Tongue (tissue), 2 donors: Measurements from ENCODE around the gene SFR1. TPM values are rescaled to one million over a fixed set of nuclear protein-coding genes. Genes with fewer than 3 reads are reported as not detected.
"Not testable (repeated sequence)": the region's sequence is repeated elsewhere in the genome, so short reads cannot be mapped to it uniquely, and the experiment has no call there.

Experiments used
- DNase-seq: peaks from one replicate; pipeline ENCODE4 v3.0.0-alpha.2; 2015
- total RNA-seq: library from RNA; depleted of rRNA; stranded (reverse); fragments of >200 nt; gene quantifications from one replicate; pipeline ENCODE4 v1.2.3, GENCODE V29; 2014

Gene SFR1
- total RNA-seq, 1 donor from 2014 or later: 9.0 TPM

DNA sequence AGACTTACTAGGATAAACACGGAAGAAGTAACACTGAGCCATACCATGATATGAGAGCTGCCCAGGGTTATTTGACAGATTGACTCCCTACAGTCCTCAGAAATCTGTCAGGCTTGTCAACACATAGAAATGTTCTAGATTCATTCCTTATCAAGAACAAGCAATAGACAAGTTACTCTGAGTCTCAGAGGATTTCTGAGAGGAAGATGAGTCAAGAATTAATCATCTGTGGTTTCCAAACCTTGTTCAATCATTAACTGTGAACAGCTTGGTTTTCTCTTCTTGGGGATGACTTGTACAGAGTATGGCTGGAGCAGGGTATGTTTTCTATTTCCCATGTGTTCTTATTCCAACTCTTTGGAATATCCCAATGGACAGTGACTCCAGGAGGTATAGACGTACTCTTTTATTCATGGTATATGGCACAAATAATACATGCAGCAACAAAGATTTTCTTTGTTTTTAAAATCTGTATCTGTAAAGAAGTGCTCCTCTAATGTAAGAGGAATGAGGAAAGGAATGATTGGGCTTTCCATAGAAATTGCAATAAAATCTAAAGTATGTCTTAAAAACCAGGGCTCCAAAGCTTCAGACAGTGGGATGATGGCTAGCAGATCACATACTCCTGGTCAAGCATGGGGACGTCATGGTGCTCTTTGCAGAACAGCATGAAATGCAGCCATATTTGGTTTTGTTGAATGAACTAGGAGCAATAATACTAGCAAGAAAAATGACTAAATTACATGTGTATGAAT lies 11.9 kb upstream of the SFR1 start:
- DNase-seq: no peak

- DNase-seq: no peak
Measured at GRCh38 chr10:104113376-104113956, 8.5 kb upstream of the SFR1 start.

GRCh38 chr10:104117839-104118323 lies 4.1 kb upstream of the SFR1 start:
- DNase-seq: peak; percentile 66

GRCh38 chr10:104119996-104120395 lies 2.0 kb upstream of the SFR1 start:
- peak; percentile 28 for DNase-seq

DNA sequence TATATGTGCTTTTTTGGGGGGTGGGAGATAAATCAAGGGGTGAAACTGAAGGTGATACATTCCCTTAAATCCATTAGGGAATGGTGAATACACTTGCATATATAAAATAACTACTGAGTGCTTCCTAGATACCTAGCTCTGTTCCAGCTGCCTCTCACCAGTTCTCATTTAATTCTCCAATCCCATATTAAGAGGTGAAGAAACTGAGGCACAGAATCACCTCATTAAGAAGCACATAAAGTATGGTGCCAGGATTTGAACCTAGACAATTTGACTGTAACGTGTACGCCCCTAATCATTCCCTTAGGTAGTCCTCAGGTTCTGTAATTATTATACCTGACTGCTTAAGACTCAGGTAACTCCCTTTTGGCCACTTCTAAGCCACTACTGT lies 1.5 kb upstream of the SFR1 start:
- no peak for DNase-seq

DNA sequence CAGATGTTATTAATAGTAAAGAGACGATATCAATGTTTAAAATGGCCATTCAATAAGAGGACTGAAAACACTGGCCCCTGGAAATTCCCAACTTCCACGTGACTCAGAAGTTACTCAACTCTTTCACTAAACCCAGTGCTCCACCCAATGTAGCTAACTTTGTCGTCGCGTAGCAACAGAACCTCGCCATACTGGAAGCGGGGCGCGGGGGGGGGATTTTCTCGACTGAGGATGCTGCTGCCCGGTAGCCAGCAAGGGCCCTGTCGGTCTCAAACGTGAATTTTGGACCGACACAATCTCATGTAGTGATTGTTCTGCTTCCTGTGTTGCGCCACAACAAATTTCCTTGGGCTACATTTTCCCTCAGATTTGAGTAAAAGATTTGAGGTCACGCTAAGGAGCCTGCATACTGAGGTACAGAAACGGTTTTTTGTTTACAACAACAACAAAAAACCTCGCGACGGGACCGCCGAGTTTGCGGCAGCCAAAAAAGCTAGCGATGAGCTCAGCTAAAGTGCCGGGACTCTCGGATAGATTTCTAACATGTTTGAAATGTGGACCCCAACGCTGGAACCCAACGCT lies 977 bp upstream of the SFR1 start:
- DNase-seq: peak; percentile 96

- DNase-seq: no peak
Measured at GRCh38 chr10:104122225-104123107, 495 bp downstream of the SFR1 start.

GRCh38 chr10:104123397-104123796 lies 1.4 kb downstream of the SFR1 start:
- DNase-seq: no peak

- no peak for DNase-seq
Measured at GRCh38 chr10:104127411-104127810, 5.4 kb downstream of the SFR1 start.

DNA sequence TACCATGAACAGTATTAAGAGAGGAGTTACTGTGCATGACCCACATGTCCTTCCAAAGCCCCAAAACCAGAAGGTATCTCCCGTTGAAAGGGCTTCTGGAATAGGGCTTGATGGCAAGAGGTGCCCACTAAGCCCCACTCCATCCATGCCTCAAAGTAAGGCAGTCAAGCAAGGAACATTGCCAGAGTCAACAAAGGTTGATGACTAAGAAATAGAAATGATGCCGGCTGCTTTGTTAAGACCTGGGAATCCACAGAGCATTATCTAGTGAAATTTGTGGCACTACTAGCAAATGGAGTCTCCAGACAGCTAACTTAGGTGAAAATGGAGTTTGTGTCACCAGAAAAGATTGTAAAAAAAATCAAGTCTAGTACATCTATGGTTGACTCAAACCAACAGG lies 6.2 kb downstream of the SFR1 start:
- DNase-seq: no peak

- no peak for DNase-seq
Measured at GRCh38 chr10:104130041-104130440, 8.1 kb downstream of the SFR1 start.

GRCh38 chr10:104138131-104138530 lies 16.2 kb downstream of the SFR1 start:
- DNase-seq: no peak

GRCh38 chr10:104139221-104139620 lies 17.2 kb downstream of the SFR1 start:
- DNase-seq: no peak

DNA sequence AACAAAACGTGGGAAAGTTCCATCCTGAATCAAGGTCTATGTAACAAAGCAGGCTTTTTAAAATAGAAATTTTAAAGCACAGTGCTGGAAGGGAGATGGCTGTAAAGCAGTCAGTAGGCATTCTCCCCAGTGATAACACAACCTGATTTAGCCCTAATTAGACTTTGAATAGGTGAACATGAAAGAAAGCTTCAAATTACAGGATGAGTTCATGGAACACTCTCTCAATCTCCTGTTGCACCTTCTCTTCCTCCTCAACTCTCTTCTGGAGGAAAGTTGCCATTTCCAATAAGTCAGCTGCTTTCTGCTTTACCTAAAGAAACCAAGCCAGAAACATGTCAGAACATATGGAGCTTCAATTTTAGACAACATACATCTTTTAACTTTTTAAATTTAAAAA lies 20.1 kb downstream of the SFR1 start:
- no peak for DNase-seq

DNA sequence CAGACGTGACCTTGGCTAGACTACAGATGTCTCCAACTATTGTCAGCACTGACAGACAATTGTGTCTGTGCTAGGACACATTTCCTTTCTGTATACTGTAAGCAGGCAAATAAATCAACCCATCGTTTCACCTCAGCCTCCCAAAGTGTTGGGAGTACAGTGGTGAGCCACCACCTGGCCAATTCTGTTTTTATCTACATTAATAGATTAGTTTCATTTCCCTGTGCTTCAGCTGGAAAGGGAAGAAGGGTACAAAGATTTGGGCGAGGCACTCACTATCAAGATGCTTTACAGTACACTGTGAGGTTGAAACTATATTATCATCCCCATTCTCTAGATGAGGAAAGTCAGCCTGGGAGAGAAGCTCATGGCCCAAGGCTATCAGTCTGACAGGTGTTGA lies 21.9 kb downstream of the SFR1 start:
- no peak for DNase-seq

- DNase-seq: peak; percentile 1
Measured at GRCh38 chr10:104144931-104145330, 23.0 kb downstream of the SFR1 start.

GRCh38 chr10:104146882-104147281 lies 24.9 kb downstream of the SFR1 start:
- peak; percentile 37 for DNase-seq

GRCh38 chr10:104150139-104150538 lies 28.2 kb downstream of the SFR1 start:
- no peak for DNase-seq

DNA sequence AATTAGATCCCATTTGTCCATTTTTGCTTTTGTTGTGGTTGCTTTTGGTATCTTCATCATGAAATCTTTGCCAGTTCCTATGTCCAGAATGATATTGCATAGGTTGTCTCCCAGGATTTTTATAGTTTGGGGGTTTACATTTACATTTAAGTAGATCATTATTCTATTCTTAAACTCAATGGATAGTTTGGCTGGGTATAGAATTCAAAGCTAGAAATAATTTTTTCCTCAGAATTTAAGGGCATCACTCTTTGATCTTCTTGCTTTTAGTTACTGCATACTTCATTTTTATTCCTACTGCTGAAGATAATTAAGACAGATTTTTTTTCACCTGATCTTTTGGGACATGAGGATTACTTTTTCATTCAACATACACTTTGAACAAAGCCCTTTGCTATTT lies 29.8 kb downstream of the SFR1 start:
- DNase-seq: no peak

- no peak for DNase-seq
Measured at GRCh38 chr10:104155591-104155990, 33.6 kb downstream of the SFR1 start.

- no peak for DNase-seq
Measured at GRCh38 chr10:104170610-104171254, 48.8 kb downstream of the SFR1 start.

GRCh38 chr10:104174136-104174535 lies 52.2 kb downstream of the SFR1 start:
- not testable (repeated sequence) for DNase-seq
